Activated naive CD8-positive, alpha-beta T cell treated with anti-CD3 and anti-CD28 coated beads, Interleukin-2, amount 50 U/mL, for 24 hours (primary cell): ENCODE measurements around the gene MAPK6.
A peak's percentile ranks its signal among the peaks of the same experiment; 100 is the strongest.
"Not testable (repeated sequence)": the region's sequence is repeated elsewhere in the genome, so short reads cannot be mapped to it uniquely, and the experiment has no call there.

ENCODE experiments used
- ATAC-seq: fragments of 150-1000 bp; cut with Tn5 transposase; one replicate; pipeline ENCODE4 v1.10.0; 2021
- DNase-seq: peaks from one replicate; pipeline ENCODE4 v3.0.0; 2021
- H3K27ac Mint-ChIP-seq: one replicate; pipeline ENCODE4 v1.8.0; 2021; ENCODE audit warnings: mild to moderate bottlenecking, mixed read lengths
- H3K27me3 Mint-ChIP-seq: one replicate; pipeline ENCODE4 v1.8.0; 2021; ENCODE audit warnings: mixed read lengths
- H3K36me3 Mint-ChIP-seq: one replicate; pipeline ENCODE4 v1.8.0; 2021; ENCODE audit warnings: low read depth, mixed read lengths
- H3K4me1 Mint-ChIP-seq: one replicate; pipeline ENCODE4 v1.8.0; 2021; ENCODE audit warnings: mixed read lengths
- H3K4me3 Mint-ChIP-seq: one replicate; pipeline ENCODE4 v1.8.0; 2021; ENCODE audit warnings: mild to moderate bottlenecking, moderate library complexity, mixed read lengths
- H3K9me3 Mint-ChIP-seq: one replicate; pipeline ENCODE4 v1.8.0; 2021; ENCODE audit warnings: mixed read lengths

Gene MAPK6

GRCh38 chr15:52018693-52019393, at the start of gene MAPK6:
MAPK6 (plus strand) TSS chr15:52019219; CDS start chr15:52046461, 27,242 bp downstream.
- Mint-ChIP-seq H3K4me1 (peaks cover 50% of the 10 kb centered on the region), H3K4me3 (peak within 1 kb of the TSS; percentile 91), H3K27me3 (peaks cover 2% of the 10 kb centered on the region), H3K9me3 (no peaks in the 10 kb centered on the region), H3K36me3 (peaks cover 2% of the 10 kb centered on the region), H3K27ac (peak within 1 kb of the TSS; percentile 93)
- DNase-seq (peak; percentile 95), ATAC-seq (peak; percentile 66)

- Mint-ChIP-seq H3K36me3 (peaks cover 35% of the 10 kb centered on the region), H3K4me1 (peaks cover 39% of the 10 kb centered on the region), H3K27ac (peak overlapping the region; percentile 9), H3K27me3 (peaks cover 3% of the 10 kb centered on the region), H3K4me3 (peak overlapping the region; percentile 100), H3K9me3 (peaks cover 5% of the 10 kb centered on the region)
- DNase-seq = no peak
- ATAC-seq = no peak
These were observed 49.3 kb upstream of the MAPK6 start for GRCh38 chr15:51969728-51970127.

DNA sequence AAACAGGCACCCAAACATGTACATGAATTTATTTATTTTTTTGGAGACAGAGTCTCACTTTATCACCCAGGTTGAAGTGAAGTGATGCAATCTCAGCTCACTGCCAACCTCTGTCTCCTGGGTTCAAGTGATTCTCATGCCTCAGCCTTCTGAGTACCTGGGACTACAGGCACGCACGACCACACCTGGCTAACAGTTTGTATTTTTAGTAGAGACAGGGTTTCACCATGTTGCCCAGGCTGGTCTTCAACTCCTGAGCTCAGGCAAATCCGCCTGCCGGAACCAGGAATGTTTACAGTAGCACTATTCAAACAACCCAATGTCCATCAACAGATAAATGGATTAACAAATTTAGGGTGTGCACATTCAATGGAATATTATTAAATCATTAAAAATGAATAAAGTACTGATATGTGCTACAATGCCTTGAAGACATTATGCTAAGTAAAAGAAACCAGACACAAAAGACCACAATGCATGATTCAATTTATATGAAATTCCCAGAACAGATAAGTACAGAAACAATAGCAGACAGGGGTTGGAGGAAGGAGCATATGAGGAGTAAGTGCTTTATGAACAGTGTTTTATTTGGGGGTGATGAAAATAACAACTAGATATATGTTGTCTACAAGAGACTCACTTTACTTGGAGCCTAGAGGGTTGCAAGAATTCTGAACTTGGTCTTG, 48.7 kb upstream of the MAPK6 start:
- Mint-ChIP-seq H3K4me1 (peaks cover 39% of the 10 kb centered on the region), H3K27me3 (peaks cover 3% of the 10 kb centered on the region), H3K27ac (peak overlapping the region; percentile 99), H3K4me3 (peak overlapping the region; percentile 100), H3K9me3 (peaks cover 5% of the 10 kb centered on the region), H3K36me3 (peaks cover 30% of the 10 kb centered on the region)
- no peak for ATAC-seq
- no peak for DNase-seq

- H3K27ac Mint-ChIP-seq = peak overlapping the region; percentile 99
- peak; percentile 5 for ATAC-seq
- peaks cover 3% of the 10 kb centered on the region for H3K27me3 Mint-ChIP-seq
These were observed 48.0 kb upstream of the MAPK6 start for GRCh38 chr15:51971032-51971374.

DNA sequence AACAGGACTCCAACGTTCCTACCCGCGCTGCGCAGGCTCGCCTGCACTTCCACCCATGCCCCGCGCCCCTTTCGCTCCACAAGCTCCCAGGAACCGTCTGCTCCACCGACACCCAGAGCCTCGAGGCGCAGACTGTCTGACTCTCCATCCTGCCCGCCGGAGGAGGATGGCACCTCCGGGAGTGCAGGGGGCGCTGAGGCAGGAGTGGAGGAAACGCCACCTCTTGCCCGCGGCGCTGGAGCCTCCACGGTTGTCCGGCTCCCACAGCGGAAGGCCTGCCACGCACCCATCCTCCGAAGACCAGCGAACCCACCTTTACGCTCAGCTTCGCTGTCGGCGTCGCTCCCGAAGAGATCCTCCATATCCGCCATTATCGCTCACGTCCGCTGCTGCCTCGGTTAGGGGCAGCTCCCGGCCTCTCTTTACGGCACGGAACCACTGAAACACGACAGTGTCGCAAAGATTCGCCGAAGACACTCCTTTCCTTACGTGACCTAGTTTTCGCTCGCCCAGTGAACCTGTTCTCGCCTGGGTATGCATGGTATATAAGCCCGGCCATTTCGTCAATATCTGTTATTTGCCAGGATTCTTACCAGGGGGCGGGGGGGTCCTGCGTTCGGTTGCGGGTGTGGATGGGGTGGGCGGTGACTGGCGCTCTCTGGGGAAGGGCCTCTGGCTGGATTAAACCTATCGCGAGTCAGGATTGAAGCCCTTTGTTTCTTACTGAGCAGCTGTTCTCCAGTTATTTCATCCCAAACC, 47.5 kb upstream of the MAPK6 start, which contains the start of gene LEO1:
Gene LEO1, minus strand, starts transcription at position 404 of the 759 bp plus-strand sequence. Its CDS starts 33 bp downstream, at position 371.
- peak; percentile 90 for ATAC-seq
- peaks cover 35% of the 10 kb centered on the region for H3K4me1 Mint-ChIP-seq

More at GRCh38 chr15:51971032-51971374, 48.0 kb upstream of the MAPK6 start:
- DNase-seq = no peak
- H3K4me1 Mint-ChIP-seq = peaks cover 37% of the 10 kb centered on the region
- peaks cover 5% of the 10 kb centered on the region for H3K9me3 Mint-ChIP-seq
- H3K36me3 Mint-ChIP-seq = peaks cover 23% of the 10 kb centered on the region
- H3K4me3 Mint-ChIP-seq = peak overlapping the region; percentile 100

DNA sequence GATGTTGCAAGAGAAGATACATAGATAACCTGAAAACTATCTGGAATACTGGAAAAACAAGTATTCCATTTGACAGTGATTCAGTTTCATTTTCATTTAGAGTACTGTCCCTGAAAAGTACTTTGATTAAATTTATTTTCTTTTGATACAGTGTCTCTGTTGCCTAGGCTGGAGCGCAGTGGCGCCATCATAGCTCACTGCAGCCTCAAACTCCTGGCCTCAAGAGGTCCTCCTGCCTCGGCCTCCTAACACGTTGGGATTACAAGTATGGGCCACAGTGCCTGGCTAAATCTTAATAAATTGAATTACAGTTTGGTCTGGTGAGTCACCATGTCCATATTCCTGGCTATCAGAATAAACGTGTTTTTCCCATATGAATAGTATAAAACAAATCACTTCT, 45.8 kb upstream of the MAPK6 start:
- no peak for DNase-seq
- Mint-ChIP-seq H3K4me3 (peak overlapping the region; percentile 45), H3K27ac (no peak overlapping the region), H3K36me3 (peaks cover 10% of the 10 kb centered on the region), H3K27me3 (peaks cover 3% of the 10 kb centered on the region), H3K9me3 (no peaks in the 10 kb centered on the region), H3K4me1 (peaks cover 34% of the 10 kb centered on the region)
- no peak for ATAC-seq

More for the DNA sequence above, 47.5 kb upstream of the MAPK6 start, which contains the start of gene LEO1:
- Mint-ChIP-seq H3K4me3 (peak within 1 kb of the TSS; percentile 100), H3K27ac (peak within 1 kb of the TSS; percentile 99), H3K36me3 (peaks cover 19% of the 10 kb centered on the region), H3K9me3 (peaks cover 5% of the 10 kb centered on the region), H3K27me3 (peaks cover 3% of the 10 kb centered on the region)
- peak; percentile 85 for DNase-seq

DNA sequence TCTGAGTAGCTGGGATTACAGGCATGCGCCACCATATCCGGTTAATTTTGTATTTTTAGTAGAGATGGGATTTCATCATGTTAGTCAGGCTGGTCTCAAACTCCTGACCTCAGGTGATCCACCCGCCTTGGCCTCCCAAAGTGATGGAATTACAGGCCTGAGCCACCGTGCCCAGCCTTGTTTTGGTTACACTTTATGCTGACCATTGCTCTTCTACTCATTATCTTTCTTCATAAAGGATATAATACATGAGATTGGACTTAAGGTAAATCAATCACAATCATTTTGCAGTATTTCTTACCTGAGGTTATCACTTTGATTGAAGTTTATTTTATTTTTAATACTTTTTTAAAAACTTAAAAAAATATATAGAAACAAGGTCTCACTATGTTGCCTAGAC, 45.2 kb upstream of the MAPK6 start:
- no peak overlapping the region for H3K27ac Mint-ChIP-seq
- H3K4me3 Mint-ChIP-seq = no peak overlapping the region
- no peak for ATAC-seq
- H3K27me3 Mint-ChIP-seq = peaks cover 3% of the 10 kb centered on the region
- no peak for DNase-seq
- peaks cover 33% of the 10 kb centered on the region for H3K4me1 Mint-ChIP-seq
- H3K9me3 Mint-ChIP-seq = no peaks in the 10 kb centered on the region
- peaks cover 7% of the 10 kb centered on the region for H3K36me3 Mint-ChIP-seq

GRCh38 chr15:51982013-51982769, 36.8 kb upstream of the MAPK6 start:
- peaks cover 1% of the 10 kb centered on the region for H3K27me3 Mint-ChIP-seq
- DNase-seq (peak; percentile 40), ATAC-seq (peak; percentile 97)
- peak overlapping the region; percentile 87 for H3K27ac Mint-ChIP-seq
- peaks cover 20% of the 10 kb centered on the region for H3K4me1 Mint-ChIP-seq
- peak overlapping the region; percentile 77 for H3K4me3 Mint-ChIP-seq
- H3K36me3 Mint-ChIP-seq = no peaks in the 10 kb centered on the region
- H3K9me3 Mint-ChIP-seq = no peaks in the 10 kb centered on the region

DNA sequence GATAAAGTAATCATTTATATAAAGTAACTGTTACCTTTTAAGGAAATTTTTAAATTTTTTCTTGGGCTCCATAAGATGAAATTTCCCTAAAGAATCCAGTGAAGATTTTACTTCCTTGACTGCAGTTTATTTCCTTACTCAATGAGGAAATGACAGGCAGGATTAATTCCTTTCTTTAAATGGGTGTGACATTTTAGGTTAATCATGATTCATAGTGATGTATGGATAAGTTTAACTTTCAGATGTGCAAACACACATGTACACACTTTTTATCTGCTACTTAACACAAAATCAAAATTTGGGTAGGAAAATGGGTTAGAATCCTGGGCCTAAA, 36.3 kb upstream of the MAPK6 start:
- H3K4me1 Mint-ChIP-seq = peaks cover 20% of the 10 kb centered on the region
- H3K4me3 Mint-ChIP-seq = no peak overlapping the region
- peaks cover 1% of the 10 kb centered on the region for H3K27me3 Mint-ChIP-seq
- H3K9me3 Mint-ChIP-seq = no peaks in the 10 kb centered on the region
- no peak for DNase-seq
- H3K27ac Mint-ChIP-seq = no peak overlapping the region
- no peak for ATAC-seq
- H3K36me3 Mint-ChIP-seq = no peaks in the 10 kb centered on the region

- DNase-seq = no peak
- H3K4me3 Mint-ChIP-seq = no peak overlapping the region
- H3K4me1 Mint-ChIP-seq = no peaks in the 10 kb centered on the region
- H3K9me3 Mint-ChIP-seq = no peaks in the 10 kb centered on the region
- H3K27me3 Mint-ChIP-seq = no peaks in the 10 kb centered on the region
- H3K36me3 Mint-ChIP-seq = no peaks in the 10 kb centered on the region
- no peak for ATAC-seq
- H3K27ac Mint-ChIP-seq = no peak overlapping the region
These were observed 27.9 kb upstream of the MAPK6 start for GRCh38 chr15:51991141-51991540.

- no peaks in the 10 kb centered on the region for H3K9me3 Mint-ChIP-seq
- H3K36me3 Mint-ChIP-seq = no peaks in the 10 kb centered on the region
- no peak overlapping the region for H3K27ac Mint-ChIP-seq
- no peaks in the 10 kb centered on the region for H3K4me1 Mint-ChIP-seq
- H3K4me3 Mint-ChIP-seq = no peak overlapping the region
- no peaks in the 10 kb centered on the region for H3K27me3 Mint-ChIP-seq
- ATAC-seq (no peak), DNase-seq (no peak)
These were observed 26.1 kb upstream of the MAPK6 start for GRCh38 chr15:51992953-51993352.

DNA sequence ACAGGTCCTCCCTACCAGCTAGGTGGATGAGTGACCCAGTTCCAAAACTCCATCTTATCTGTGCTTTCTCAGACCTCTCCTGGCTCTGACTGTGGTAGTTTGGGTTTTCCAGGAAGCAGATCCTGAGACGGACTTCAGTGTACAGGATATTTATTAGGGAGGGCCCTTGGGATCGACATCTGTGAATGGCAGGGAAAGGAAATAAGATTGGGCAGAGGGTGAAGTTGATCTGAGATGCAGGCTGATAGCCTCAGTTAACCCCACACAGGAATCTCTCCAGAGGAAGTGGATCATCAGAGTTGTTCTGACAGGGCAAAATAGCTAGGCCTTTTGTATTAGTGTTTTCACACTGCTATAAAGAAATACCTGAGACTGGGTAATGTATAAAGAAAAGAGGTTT, 16.7 kb upstream of the MAPK6 start:
- no peak overlapping the region for H3K4me3 Mint-ChIP-seq
- no peaks in the 10 kb centered on the region for H3K9me3 Mint-ChIP-seq
- no peak for DNase-seq
- no peaks in the 10 kb centered on the region for H3K36me3 Mint-ChIP-seq
- no peak overlapping the region for H3K27ac Mint-ChIP-seq
- ATAC-seq = no peak
- peaks cover 27% of the 10 kb centered on the region for H3K4me1 Mint-ChIP-seq
- H3K27me3 Mint-ChIP-seq = no peaks in the 10 kb centered on the region

GRCh38 chr15:52003089-52003488, 15.9 kb upstream of the MAPK6 start:
- not testable (repeated sequence) for H3K27me3 Mint-ChIP-seq, H3K4me3 Mint-ChIP-seq, H3K9me3 Mint-ChIP-seq, ATAC-seq, DNase-seq, H3K27ac Mint-ChIP-seq, H3K36me3 Mint-ChIP-seq
- H3K4me1 Mint-ChIP-seq = peaks cover 33% of the 10 kb centered on the region

- H3K27ac Mint-ChIP-seq = no peak overlapping the region
- ATAC-seq = no peak
- no peak overlapping the region for H3K4me3 Mint-ChIP-seq
- H3K36me3 Mint-ChIP-seq = no peaks in the 10 kb centered on the region
- no peaks in the 10 kb centered on the region for H3K27me3 Mint-ChIP-seq
- peaks cover 39% of the 10 kb centered on the region for H3K4me1 Mint-ChIP-seq
- no peaks in the 10 kb centered on the region for H3K9me3 Mint-ChIP-seq
- no peak for DNase-seq
These were observed 15.3 kb upstream of the MAPK6 start for GRCh38 chr15:52003710-52004109.
